Heart right ventricle (tissue), 16 donors: ENCODE measurements around the gene ESPL1. TPM values are rescaled to one million over a fixed set of nuclear protein-coding genes. Genes with fewer than 3 reads are reported as not detected.
A peak's percentile ranks its signal among the peaks of the same experiment; 100 is the strongest.

Experiments
- ATAC-seq, 8 donors: fragments of 200-7000 bp; cut with Tn5 transposase; one replicate each; pipeline ENCODE4 v1.9.1; 2020; ENCODE audit warnings: mild to moderate bottlenecking in 8 of 8, moderate library complexity in 8 of 8, moderate number of reproducible peaks in 1 of 8
- DNase-seq, 2 donors: peaks; one replicate each; pipeline ENCODE4 v3.0.0-alpha.2; 2020
- H3K27ac ChIP-seq, 10 donors: fragments of 200-600 bp; sonication (generic) in 2 of 10; one replicate each; pipeline versions ENCODE4 v1.5.0 to v1.8.0; 2020 to 2022; ENCODE audit warnings: mild to moderate bottlenecking in 3 of 10
- H3K27me3 ChIP-seq, 7 donors: fragments of 200-600 bp; one replicate each; pipeline ENCODE4 v1.8.0; 2021 to 2022; ENCODE audit warnings: mild to moderate bottlenecking in 2 of 7
- H3K36me3 ChIP-seq, 9 donors: fragments of 200-600 bp; sonication (generic) in 1 of 9; one replicate each; pipeline versions ENCODE4 v1.5.0 to v1.8.0; 2020 to 2022; ENCODE audit warnings: mild to moderate bottlenecking in 2 of 9
- H3K4me1 ChIP-seq, 9 donors: fragments of 200-600 bp; sonication (generic) in 1 of 9; one replicate each; pipeline versions ENCODE4 v1.5.0 to v1.8.0; 2020 to 2022; ENCODE audit warnings: mild to moderate bottlenecking in 4 of 9
- H3K4me3 ChIP-seq, 10 donors: fragments of 200-600 bp; sonication (generic) in 2 of 10; one replicate each; pipeline versions ENCODE4 v1.5.0 to v1.8.0; 2020 to 2022; ENCODE audit warnings: mild to moderate bottlenecking in 7 of 10, moderate library complexity in 2 of 10
- H3K9me3 ChIP-seq, 11 donors: fragments of 200-600 bp in 10 of 11; sonication (generic) in 2 of 11; one replicate each; pipeline versions ENCODE4 v1.5.0 to v1.8.0; 2013 to 2022; ENCODE audit warnings: mild to moderate bottlenecking in 2 of 11, control low read depth in 1 of 11, moderate library complexity in 1 of 11
- CTCF ChIP-seq, 9 donors: fragments of 200-600 bp; sonication (generic) in 2 of 9; IDR thresholded peaks; one replicate each; pipeline versions ENCODE4 v1.5.0 to v1.8.0; 2021 to 2022; ENCODE audit warnings: antibody characterized with exemption in 9 of 9, mild to moderate bottlenecking in 5 of 9, moderate library complexity in 1 of 9
- WGBS, 2 donors: extraction: QIAGEN DNeasy Blood & Tissue Kit; methylation state at CpG; one replicate each; pipeline ENCODE4 v1.1.7; 2013; ENCODE audit warnings: inconsistent platforms in 1 of 2; 5-methylcytosine and 5-hydroxymethylcytosine counted together
- intact Hi-C, 10 donors: fragments of 100-400 bp; cut with DNase I; formaldehyde crosslinking; loops; one replicate each; pipeline versions ENCODE4 v1.11.1 to v1.14.2; 2022
- polyA plus RNA-seq, 2 donors: library from polyadenylated mRNA; stranded (reverse); fragments of 200-250 nt; gene quantifications; one replicate each; pipeline ENCODE4 v1.2.3, GENCODE V29; 2013
- total RNA-seq, 10 donors: library from RNA; stranded (reverse); fragmentation: NEBNext Ultra II Directional in 3 of 10; extraction: Animal tissue kit (Norgen Biotek cat#: 25700) in 3 of 10; gene quantifications; one replicate each; pipeline versions ENCODE4 v1.2.1 to v1.2.4, GENCODE V29; 2021 to 2023
- donor health status: Arrhythmogenic right ventricular cardiomyopathy.
- donor health status: ischemic (EF 13 %, LVEDD 7.1; RV severe dilation, severe dysfunction).
- donor health status: healthy with polysubstance abuse.
- donor health status: DM: no; HTN: yes; CAD: no.
- donor health status: DM: no; HTN: no; CAD: no.
- donor health status: ischemic (EF 25% LVEDD 6.9; RV normal size, moderate dysfunction).
- donor health status: ischemic (EF 25% LVEDD 5.7; RV mildly dilated, moderate dysfunction).
- donor health status: healthy.
- donor health status: DM: yes; HTN: yes; CAD: no.
- donor health status: Ischemic cardiomyopathy.
- donor health status: ischemic (EF 35%, LVEDD 5.7; RV mildly dilated, moderate dysfunction).
- donor health status: nonischemic (EF 11% LVEDD 7.7; RV severe dilation, severe dysfunction).
- donor health status: DM: yes; HTN: yes; CAD: no.
- donor health status: PGD.
- donor health status: ischemic (EF 29% LVEDD 5.4; RV normal size, mild dysfunction).
- donor health status: nonischemic (EF 23%, LVEDD 6.1; RV moderate dilation, normal function).

Gene ESPL1
- total and polyA plus RNA-seq, 12 donors, result 0.04 to 3.1 (median 0.35) TPM

- Histone ChIP-seq H3K27me3 (no peaks in the 10 kb centered on the region), H3K9me3 (no peaks in the 10 kb centered on the region), H3K36me3 (peaks cover 0 to 48% (median 8%) of the 10 kb centered on the region in 9 donors), H3K4me1 (peaks cover 14 to 73% (median 53%) of the 10 kb centered on the region in 9 donors), H3K27ac (peak overlapping the region in 5 of 10 donors; percentile 75 to 93 (median 78)), H3K4me3 (no peak overlapping the region)
- ATAC-seq, result no peak
- 47 to 59% methylated on average over 5 of the region's 5 CpGs for WGBS, 2 donors
- no peak for DNase-seq
- TF ChIP-seq CTCF (IDR thresholded peaks at IDR 0.05), result no peak
- intact Hi-C loops, result loop anchor here in 1 of 10 donors (10.0 kb wide), 1 partner anchor 223 kb away; the partner anchor contains the start of gene SPRYD3
Measured at GRCh38 chr12:53298164-53298563, 30.1 kb downstream of the ESPL1 start.

GRCh38 chr12:53299101-53299453, 31.0 kb downstream of the ESPL1 start:
- intact Hi-C loops, result loop anchor here in 2 of 10 donors (1.0 to 10.0 kb wide), 2 partner anchors 22 to 224 kb away; partner anchors contain the start of genes AAAS (in 1 of the 2) and SPRYD3 (in 1 of the 2)
- ATAC-seq (peak in 6 of 8 donors; percentile 7 to 29 (median 13)), DNase-seq (no peak)
- H3K9me3 ChIP-seq, result no peaks in the 10 kb centered on the region
- 58 to 59% methylated on average over 5 of the region's 5 CpGs for WGBS, 2 donors
- peak overlapping the region in 9 of 10 donors; percentile 49 to 97 (median 79) for H3K4me3 ChIP-seq
- peaks cover 14 to 74% (median 53%) of the 10 kb centered on the region in 9 donors for H3K4me1 ChIP-seq
- H3K36me3 ChIP-seq, result peaks cover 0 to 54% (median 13%) of the 10 kb centered on the region in 9 donors
- TF ChIP-seq CTCF (IDR thresholded peaks at IDR 0.05), result no peak
- peak overlapping the region; percentile 23 to 93 (median 80) for H3K27ac ChIP-seq
- no peaks in the 10 kb centered on the region for H3K27me3 ChIP-seq

GRCh38 chr12:53299454-53300180, 31.5 kb downstream of the ESPL1 start, which contains the start of gene MYG1:
TSS of gene MYG1 (plus strand) at chr12:53299695. CDS start at chr12:53299738, 43 bp downstream.
- H3K4me3 ChIP-seq, result peak within 1 kb of the TSS; percentile 49 to 97 (median 83)
- ATAC-seq (peak; percentile 71 to 88 (median 81)), DNase-seq (peak; percentile 84 to 88)
- intact Hi-C loops, result loop anchor here in 2 of 10 donors (1.0 to 10.0 kb wide), 2 partner anchors 22 to 225 kb away; partner anchors contain the start of genes AAAS (in 1 of the 2) and SPRYD3 (in 1 of the 2)
- WGBS, 2 donors, result 1% methylated on average over 50 to 51 of the region's 51 CpGs
- no peaks in the 10 kb centered on the region for H3K9me3 ChIP-seq
- TF ChIP-seq CTCF (IDR thresholded peaks at IDR 0.05), result peak in 6 of 9 donors; percentile 6 to 49 (median 30)
- peaks cover 0 to 59% (median 13%) of the 10 kb centered on the region in 9 donors for H3K36me3 ChIP-seq
- peak within 1 kb of the TSS; percentile 23 to 93 (median 80) for H3K27ac ChIP-seq
- no peaks in the 10 kb centered on the region for H3K27me3 ChIP-seq
- H3K4me1 ChIP-seq, result peaks cover 14 to 71% (median 52%) of the 10 kb centered on the region in 9 donors

- TF ChIP-seq CTCF (IDR thresholded peaks at IDR 0.05), result no peak
- DNase-seq, result no peak
- Histone ChIP-seq H3K9me3 (no peaks in the 10 kb centered on the region), H3K27me3 (no peaks in the 10 kb centered on the region), H3K27ac (peak overlapping the region; percentile 23 to 93 (median 80)), H3K4me3 (peak overlapping the region; percentile 49 to 97 (median 83)), H3K4me1 (peaks cover 14 to 66% (median 48%) of the 10 kb centered on the region in 9 donors), H3K36me3 (peaks cover 0 to 61% (median 13%) of the 10 kb centered on the region in 9 donors)
- 1 to 2% methylated on average over 12 of the region's 12 CpGs for WGBS, 2 donors
- intact Hi-C loops, result no loop called here
- ATAC-seq, result no peak
Measured at GRCh38 chr12:53300187-53300586, 32.1 kb downstream of the ESPL1 start.
